Activated T-helper 17 cell treated with anti-CD3 and anti-CD28 coated beads, Interleukin-2, amount 50 U/mL, for 72 hours (primary cell): ENCODE measurements around the gene MPV17. TPM values are rescaled to one million over a fixed set of nuclear protein-coding genes. Genes with fewer than 3 reads are reported as not detected.
"Not testable (repeated sequence)": the region's sequence is repeated elsewhere in the genome, so short reads cannot be mapped to it uniquely, and the experiment has no call there.

Experiments used
- ATAC-seq: fragments of 150-1000 bp; cut with Tn5 transposase; replicated peaks from 2 replicates; pipeline ENCODE4 v1.10.0; 2021; ENCODE audit warnings: mild to moderate bottlenecking, moderate library complexity
- H3K27ac Mint-ChIP-seq: one replicate; pipeline ENCODE4 v1.8.0; 2022; ENCODE audit warnings: mixed read lengths
- H3K27me3 Mint-ChIP-seq: one replicate; pipeline ENCODE4 v1.8.0; 2022; ENCODE audit warnings: mixed read lengths
- H3K36me3 Mint-ChIP-seq: one replicate; pipeline ENCODE4 v1.8.0; 2022; ENCODE audit warnings: low read depth, mild to moderate bottlenecking, mixed read lengths
- H3K4me1 Mint-ChIP-seq: one replicate; pipeline ENCODE4 v1.8.0; 2022; ENCODE audit warnings: mixed read lengths
- H3K4me3 Mint-ChIP-seq: one replicate; pipeline ENCODE4 v1.8.0; 2022; ENCODE audit warnings: mild to moderate bottlenecking, mixed read lengths
- H3K9me3 Mint-ChIP-seq: one replicate; pipeline ENCODE4 v1.8.0; 2022; ENCODE audit warnings: mixed read lengths
- total RNA-seq, 2 donors: library from RNA; stranded (reverse); gene quantifications; one replicate each; pipeline ENCODE4 v1.2.3, GENCODE V29; 2022

MPV17 gene
- total RNA-seq, 2 donors from 2014 or later: 77.2 to 89.2 TPM

DNA sequence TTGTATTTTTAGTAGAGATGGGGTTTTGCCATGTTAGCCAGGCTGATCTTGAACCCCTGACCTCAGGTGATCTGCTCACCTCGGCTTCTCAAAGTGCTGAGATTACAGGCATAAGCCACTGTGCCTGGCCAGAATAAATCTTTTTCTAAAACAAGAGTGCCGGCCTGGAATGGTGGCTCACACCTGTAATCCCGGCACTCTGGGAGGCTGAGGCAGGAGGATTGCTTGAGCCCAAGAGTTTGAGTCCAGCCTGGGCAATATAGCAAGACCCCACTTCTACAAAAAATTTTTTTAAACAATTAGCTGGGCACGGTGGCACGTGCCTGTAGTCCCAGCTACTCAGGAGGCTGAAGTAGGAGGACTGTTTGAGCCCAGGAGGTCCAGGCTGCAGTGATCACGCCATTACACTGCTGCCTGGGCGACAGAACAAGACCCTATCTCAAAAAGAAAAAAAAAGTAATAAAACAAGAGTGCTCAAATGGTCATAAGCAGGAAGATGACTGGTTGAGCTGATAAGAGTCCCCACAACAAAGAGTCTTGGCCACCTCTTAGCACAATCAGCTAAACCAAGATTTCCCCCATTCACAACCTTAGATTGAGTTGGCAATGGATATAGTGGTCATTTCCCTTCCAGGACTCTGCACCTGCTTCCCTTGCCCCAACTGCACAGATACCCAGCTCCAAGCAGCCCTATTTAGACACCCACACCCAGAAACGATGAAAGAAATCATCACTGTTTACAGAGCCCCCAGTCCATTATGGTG is 8.8 kb downstream of the MPV17 start:
- ATAC-seq: no peak
- Mint-ChIP-seq H3K4me1 (no peaks in the 10 kb centered on the region), H3K27ac (no peak overlapping the region), H3K4me3 (no peak overlapping the region), H3K9me3 (no peaks in the 10 kb centered on the region), H3K36me3 (peaks cover 46% of the 10 kb centered on the region), H3K27me3 (no peaks in the 10 kb centered on the region)

DNA sequence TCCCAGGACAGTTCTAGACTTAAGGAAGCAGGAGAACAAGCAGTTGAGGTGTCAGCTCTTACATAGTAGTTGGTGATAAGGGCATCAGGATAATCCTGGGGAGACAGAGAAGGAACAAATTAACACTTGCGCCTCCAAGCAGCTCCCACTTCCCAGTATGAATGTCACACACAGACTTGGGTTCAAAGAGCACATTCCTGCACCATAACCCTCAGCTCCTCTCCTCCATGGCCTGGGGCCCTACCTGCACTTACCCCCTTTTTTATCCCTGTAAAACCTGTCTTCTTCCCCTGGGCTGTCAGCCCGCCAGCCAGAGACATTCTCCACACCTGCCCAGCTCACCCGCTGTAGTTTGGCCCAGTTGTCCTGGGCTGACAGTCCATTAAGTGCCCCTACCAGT is 10.7 kb downstream of the MPV17 start:
- Mint-ChIP-seq H3K27ac (no peak overlapping the region), H3K4me1 (no peaks in the 10 kb centered on the region), H3K4me3 (no peak overlapping the region), H3K36me3 (peaks cover 46% of the 10 kb centered on the region), H3K9me3 (no peaks in the 10 kb centered on the region), H3K27me3 (no peaks in the 10 kb centered on the region)
- ATAC-seq: no peak

DNA sequence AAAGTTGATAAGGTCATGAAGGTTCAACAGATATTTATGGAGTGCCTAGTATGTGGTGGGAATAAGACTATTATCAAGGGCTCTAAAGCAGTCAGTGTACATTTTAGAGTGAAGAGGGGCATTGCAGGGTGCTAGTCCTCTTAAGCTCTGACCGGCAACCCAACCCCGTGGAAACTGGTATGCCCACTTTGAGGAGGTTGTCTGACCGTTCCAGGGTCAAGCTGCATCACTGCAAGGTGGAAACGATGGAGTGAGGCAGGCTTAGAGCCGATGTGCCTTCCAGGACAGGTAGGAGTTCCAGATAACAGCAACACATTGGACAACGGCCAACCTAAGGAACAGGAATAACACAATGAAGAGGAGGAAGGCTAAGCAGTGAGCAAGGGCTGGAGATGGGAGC is 13.2 kb downstream of the MPV17 start:
- no peaks in the 10 kb centered on the region for H3K4me1 Mint-ChIP-seq
- peaks cover 7% of the 10 kb centered on the region for H3K27me3 Mint-ChIP-seq
- no peak for ATAC-seq
- H3K36me3 Mint-ChIP-seq: peaks cover 46% of the 10 kb centered on the region
- H3K27ac Mint-ChIP-seq: no peak overlapping the region
- H3K9me3 Mint-ChIP-seq: no peaks in the 10 kb centered on the region
- no peak overlapping the region for H3K4me3 Mint-ChIP-seq

DNA sequence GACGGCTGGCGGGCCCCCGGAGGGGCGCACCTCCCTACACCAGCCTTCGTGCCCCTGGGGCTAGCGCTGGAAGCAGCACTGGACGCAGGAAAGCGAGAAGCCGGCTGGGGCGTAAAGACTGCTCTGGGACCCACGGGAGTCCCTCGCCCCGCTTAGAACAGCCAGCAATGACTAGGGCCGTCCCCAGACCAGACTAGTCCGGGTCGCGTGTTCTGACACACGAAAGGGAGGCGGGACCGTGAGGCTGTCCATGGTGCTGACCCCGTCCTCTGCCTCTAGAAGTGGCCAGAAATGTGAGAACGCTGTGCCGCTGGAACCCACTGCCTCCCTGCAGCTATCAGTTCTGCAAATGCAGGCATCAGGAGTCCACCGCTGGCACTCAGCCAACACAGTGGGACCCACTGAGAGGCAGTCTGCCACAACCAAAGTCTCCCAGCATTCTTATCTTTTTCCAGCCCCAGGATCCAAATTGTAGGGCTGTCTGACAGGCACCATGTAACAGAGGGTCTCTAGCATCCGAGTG is 14.5 kb downstream of the MPV17 start, which contains the start of gene UCN:
Gene UCN, minus strand, starts transcription at position 87 of the 523 bp plus-strand sequence. CDS start 550 bp downstream, outside the sequence.
- Mint-ChIP-seq H3K9me3 (no peaks in the 10 kb centered on the region), H3K27ac (no peak within 1 kb of the TSS), H3K36me3 (peaks cover 46% of the 10 kb centered on the region), H3K4me1 (no peaks in the 10 kb centered on the region), H3K4me3 (peak within 1 kb of the TSS; percentile 48), H3K27me3 (peaks cover 12% of the 10 kb centered on the region)
- no peak for ATAC-seq

DNA sequence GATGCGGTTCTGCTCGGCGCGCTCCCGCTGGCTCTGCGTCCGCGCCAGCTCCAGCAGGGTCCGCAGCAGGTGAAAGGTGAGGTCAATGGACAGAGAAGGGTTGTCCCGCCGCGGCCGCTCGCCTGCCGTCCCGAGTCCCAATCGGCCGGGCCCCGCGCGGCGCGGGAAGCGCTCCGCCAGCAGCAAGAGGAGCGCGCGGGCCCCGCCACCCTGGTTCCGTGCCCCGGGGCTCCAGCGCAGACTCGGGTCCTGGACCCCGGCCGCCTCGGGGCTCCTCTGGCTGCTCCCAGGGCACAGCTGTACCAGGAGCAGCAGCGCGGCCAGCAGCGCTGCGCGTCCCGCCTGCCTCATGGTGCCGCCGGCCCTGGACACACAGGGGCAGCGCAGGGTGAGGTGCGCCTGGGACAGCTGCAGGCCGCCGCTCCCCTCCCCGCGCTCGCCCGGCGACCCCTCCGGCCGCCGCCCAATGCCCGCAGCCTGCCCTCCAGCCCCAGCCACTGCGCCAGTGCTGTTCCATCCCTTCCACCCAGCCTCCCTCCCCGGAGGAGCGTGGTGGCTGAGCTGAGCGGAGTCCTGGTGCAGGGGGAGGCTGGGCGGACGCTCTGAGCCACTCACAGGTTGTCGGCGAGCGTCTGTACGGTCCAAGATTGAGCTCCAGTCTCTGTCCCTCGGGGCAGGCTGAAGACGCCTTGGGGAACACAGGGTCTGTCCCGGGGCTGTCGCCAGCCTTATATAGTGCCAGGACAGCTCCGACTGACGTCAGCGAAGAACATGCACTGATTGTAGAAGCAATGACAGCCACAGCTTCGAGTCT is 15.1 kb downstream of the MPV17 start:
- Mint-ChIP-seq H3K27ac (no peak overlapping the region), H3K36me3 (peaks cover 45% of the 10 kb centered on the region), H3K27me3 (peaks cover 12% of the 10 kb centered on the region), H3K9me3 (no peaks in the 10 kb centered on the region), H3K4me1 (no peaks in the 10 kb centered on the region), H3K4me3 (peak overlapping the region; percentile 48)
- ATAC-seq: no peak

DNA sequence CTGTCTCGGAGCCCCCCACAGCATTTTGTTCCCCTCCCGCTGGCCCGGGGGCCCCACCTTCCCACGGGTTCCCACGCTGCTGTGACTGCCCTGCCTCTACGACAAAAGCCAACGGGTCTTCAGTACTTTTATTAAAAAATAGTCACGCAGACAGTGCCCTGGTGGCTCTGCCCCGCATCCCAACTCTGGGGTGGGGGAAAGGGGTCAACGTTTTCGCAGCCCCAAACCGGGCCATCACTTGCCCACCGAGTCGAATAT is 15.7 kb downstream of the MPV17 start:
- peaks cover 12% of the 10 kb centered on the region for H3K27me3 Mint-ChIP-seq
- no peaks in the 10 kb centered on the region for H3K4me1 Mint-ChIP-seq
- H3K36me3 Mint-ChIP-seq: peaks cover 39% of the 10 kb centered on the region
- no peaks in the 10 kb centered on the region for H3K9me3 Mint-ChIP-seq
- no peak for ATAC-seq
- H3K27ac Mint-ChIP-seq: no peak overlapping the region
- peak overlapping the region; percentile 48 for H3K4me3 Mint-ChIP-seq

DNA sequence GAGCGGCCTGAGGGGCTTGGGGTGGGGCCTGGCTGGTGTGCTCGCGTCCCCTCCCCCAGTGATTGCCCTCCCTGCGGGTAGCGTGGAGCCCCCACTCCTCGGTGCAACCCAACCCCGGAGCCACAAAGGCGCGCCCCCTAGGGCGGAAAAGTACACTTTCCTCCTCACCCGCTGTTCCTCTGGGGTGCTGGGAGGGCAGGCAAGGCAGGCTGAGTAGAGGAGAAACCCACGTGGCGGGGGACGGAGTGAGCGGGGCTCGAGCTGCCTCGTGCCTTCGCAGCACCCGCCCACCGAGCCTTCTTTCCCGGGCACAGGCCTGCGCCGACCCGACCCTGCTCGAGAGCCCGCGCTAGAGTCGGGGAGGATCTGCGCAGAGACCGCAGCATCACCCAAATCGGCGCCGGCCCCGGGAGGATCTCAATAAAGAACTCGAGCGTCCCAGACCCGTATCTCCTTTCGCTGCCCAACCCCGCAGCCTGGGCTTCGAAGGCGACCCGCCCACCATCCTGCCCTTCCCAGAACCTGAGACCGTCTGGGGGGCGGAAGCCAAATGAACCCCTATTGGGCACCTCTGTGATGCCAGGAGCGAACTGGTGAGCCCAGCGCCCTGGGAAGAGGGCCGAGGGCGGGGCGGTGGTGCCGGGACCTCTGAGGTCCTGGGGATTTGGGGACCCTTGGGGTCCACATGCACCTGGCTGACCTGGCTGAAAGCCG is 16.2 kb downstream of the MPV17 start:
- H3K4me3 Mint-ChIP-seq: peak overlapping the region; percentile 48
- no peaks in the 10 kb centered on the region for H3K4me1 Mint-ChIP-seq
- peaks cover 36% of the 10 kb centered on the region for H3K36me3 Mint-ChIP-seq
- H3K27ac Mint-ChIP-seq: no peak overlapping the region
- H3K9me3 Mint-ChIP-seq: no peaks in the 10 kb centered on the region
- peaks cover 12% of the 10 kb centered on the region for H3K27me3 Mint-ChIP-seq
- peak; percentile 34 for ATAC-seq

DNA sequence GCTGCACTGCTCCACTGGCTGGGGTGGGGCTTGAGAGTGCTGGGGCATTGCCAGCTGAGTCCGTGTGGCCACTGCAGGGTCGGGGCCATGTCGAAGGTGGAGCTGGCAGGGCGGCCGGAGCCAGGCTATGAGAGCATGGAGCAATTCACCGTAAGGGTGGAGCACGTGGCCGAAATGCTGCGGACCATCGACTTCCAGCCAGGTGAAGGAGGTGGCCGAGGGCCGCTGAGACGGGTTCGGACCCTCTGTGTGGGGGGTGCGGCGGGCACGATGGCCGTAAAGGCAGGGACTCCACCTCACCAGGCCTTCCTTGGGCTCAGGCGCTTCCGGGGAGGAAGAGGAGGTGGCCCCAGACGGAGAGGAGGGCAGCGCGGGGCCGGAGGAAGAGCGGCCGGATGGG is 16.8 kb downstream of the MPV17 start:
- Mint-ChIP-seq H3K36me3 (peaks cover 30% of the 10 kb centered on the region), H3K9me3 (no peaks in the 10 kb centered on the region), H3K27me3 (peaks cover 12% of the 10 kb centered on the region), H3K27ac (no peak overlapping the region), H3K4me3 (peak overlapping the region; percentile 48), H3K4me1 (no peaks in the 10 kb centered on the region)
- peak; percentile 15 for ATAC-seq

DNA sequence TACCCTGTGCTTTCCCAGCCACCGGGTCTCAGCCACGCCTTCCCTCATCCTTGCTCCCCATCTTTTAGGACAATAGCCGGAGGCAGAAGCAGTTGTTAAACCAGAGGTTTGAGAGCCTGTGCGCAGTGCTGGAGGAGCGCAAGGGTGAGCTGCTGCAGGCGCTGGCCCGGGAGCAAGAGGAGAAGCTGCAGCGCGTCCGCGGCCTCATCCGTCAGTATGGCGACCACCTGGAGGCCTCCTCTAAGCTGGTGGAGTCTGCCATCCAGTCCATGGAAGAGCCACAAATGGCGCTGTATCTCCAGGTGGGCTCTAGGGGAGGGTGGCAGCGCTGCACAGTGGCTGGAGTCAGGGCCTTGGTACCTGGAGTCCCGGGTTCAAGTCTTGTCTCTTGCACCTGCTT is 17.4 kb downstream of the MPV17 start:
- ATAC-seq: no peak
- H3K27me3 Mint-ChIP-seq: peaks cover 12% of the 10 kb centered on the region
- no peaks in the 10 kb centered on the region for H3K4me1 Mint-ChIP-seq
- H3K27ac Mint-ChIP-seq: no peak overlapping the region
- H3K36me3 Mint-ChIP-seq: peaks cover 25% of the 10 kb centered on the region
- no peak overlapping the region for H3K4me3 Mint-ChIP-seq
- H3K9me3 Mint-ChIP-seq: no peaks in the 10 kb centered on the region

DNA sequence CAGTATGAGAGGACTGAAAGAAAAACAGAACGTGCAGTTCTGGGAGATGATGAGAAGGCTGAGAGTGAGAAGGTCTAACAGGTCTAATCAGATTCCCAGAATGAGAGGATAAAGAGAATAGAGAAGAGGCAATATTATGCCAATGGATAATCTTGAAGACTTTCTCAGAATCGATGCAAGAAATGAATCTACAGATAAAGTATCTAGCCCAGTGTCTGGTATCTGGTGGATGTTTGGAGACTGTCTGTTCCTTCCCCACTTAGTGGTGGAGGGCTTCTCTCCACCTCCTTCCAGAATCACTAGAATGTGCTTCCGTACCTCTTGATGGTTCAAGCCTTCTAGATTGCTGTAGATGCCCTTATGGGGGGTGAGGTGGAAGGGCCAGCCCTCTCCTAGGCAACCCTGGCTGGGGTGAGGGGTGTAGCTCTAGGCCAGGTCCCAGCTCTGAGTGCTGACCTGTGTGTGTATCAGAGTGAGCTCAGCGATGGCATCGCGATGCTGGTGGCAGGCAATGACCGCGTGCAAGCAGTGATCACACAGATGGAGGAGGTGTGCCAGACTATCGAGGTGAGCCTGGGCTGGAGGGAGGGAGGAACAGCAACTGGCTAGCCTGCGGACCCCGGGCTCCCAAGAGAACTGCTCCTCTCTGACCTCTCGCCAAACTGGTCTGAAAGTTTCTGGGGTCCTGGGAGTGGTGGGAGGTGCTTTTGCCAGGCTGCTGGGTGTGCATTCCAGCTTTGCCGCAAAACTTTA is 18.2 kb downstream of the MPV17 start:
- Mint-ChIP-seq H3K27me3 (peaks cover 12% of the 10 kb centered on the region), H3K27ac (no peak overlapping the region), H3K4me3 (no peak overlapping the region), H3K9me3 (no peaks in the 10 kb centered on the region), H3K36me3 (peaks cover 17% of the 10 kb centered on the region), H3K4me1 (no peaks in the 10 kb centered on the region)
- ATAC-seq: no peak

DNA sequence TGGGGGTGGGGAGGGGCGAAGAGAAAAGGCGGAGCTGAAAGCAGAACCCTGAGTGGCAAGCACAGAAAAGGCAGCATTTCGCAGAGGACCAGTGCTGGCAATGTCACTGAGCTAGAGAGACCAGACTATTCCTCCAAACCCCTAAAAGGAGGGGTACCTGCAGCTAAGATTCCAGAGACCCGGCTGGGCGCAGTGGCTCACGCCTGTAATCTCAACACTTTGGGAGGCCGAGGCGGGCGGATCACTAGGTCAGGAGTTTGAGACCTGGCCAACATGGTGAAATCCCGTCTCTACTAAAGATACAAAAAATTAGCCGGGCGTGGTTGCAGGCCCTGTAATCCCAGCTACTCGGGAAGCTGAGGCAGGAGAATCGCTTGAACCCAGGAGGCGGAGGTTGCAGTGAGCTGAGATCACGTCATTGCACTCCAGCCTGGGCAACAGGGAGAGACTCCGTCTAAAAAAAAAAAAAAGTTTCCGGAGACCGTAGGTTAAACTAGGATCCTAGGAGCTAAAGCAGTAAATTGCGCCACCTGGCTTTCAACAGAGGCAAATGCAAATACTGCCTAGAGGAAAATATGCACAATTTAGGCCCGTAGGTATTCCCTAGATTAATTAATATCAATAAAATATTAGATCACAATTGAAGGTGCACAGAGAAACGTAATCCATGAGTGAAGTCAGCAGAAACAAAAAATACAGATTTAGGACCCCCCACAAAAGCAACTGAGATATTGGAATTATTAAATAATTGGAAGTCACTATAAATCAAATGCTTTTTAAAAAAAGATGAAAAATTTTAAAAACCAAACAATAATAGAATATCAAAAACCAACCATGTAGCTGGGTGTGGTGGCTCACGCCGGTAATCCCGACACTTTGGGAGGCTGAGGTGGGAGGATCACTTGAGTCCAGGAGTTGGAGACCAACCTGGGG is 19.5 kb downstream of the MPV17 start:
- peak; percentile 81 for ATAC-seq
- Mint-ChIP-seq H3K9me3 (no peaks in the 10 kb centered on the region), H3K27me3 (peaks cover 19% of the 10 kb centered on the region), H3K36me3 (peaks cover 4% of the 10 kb centered on the region), H3K4me3 (peak overlapping the region; percentile 51), H3K4me1 (no peaks in the 10 kb centered on the region), H3K27ac (no peak overlapping the region)

DNA sequence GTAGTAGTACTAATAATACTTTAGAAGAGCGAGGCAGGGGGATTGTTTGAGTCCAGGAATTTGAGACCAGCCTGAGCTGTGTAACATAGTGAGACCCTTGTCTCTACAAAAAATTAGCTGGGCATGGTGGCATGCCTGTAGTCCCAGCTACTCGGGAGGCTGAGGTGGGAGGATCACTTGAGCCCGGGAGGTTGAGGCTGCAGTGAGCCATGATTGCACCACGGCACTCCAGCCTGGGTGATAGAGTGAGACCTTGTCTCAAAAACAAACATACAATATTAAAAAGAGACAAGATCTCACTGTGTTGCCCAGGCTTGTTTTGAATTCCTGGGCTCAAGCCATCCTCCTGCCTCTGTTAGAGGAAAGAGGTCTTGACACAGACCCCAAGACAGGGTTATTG is 22.3 kb downstream of the MPV17 start:
- not testable (repeated sequence) for H3K4me1 Mint-ChIP-seq, H3K9me3 Mint-ChIP-seq, ATAC-seq, H3K36me3 Mint-ChIP-seq, H3K27ac Mint-ChIP-seq, H3K4me3 Mint-ChIP-seq
- peaks cover 28% of the 10 kb centered on the region for H3K27me3 Mint-ChIP-seq

DNA sequence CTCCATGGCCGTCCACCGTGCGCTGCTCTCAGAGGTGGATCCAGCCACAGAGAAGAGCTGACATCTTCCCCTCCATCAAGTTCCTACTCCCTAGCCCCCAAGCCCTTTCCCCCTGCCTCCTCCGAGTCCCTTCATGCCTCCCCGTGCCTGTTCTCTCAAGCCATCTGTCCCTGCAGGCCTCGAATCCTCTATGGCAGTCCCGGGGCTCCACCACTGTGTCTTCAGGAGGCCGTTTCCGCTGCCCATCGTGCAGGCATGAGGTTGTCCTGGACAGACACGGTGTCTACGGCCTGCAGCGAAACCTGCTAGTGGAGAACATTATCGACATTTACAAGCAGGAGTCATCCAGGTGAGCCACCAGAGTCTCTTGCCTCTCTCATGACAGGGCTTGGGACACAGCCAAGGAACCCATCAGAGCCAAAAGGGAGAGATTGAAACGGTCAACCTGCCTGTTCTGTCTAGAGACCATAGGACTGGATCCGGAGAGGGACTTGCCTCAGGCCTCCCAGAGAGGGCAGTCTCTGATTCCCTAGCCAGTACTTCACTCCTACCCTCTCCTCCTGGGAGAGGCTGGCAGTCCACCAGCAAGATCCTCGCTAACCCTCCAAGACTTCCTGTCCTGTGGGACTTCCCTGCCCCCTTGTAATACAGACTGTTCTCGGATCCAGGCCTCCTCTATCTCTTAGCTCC is 24.4 kb downstream of the MPV17 start:
- Mint-ChIP-seq H3K27ac (no peak overlapping the region), H3K4me1 (no peaks in the 10 kb centered on the region), H3K36me3 (no peaks in the 10 kb centered on the region), H3K4me3 (no peak overlapping the region), H3K9me3 (no peaks in the 10 kb centered on the region), H3K27me3 (peaks cover 16% of the 10 kb centered on the region)
- no peak for ATAC-seq
